GM18520 (cell line): Measurements from ENCODE around the gene CHMP6.
"Not testable (repeated sequence)": the region's sequence is repeated elsewhere in the genome, so short reads cannot be mapped to it uniquely, and the experiment has no call there.

Experiments used
- ATAC-seq: cut with Tn5 transposase; IDR thresholded peaks from one replicate; pipeline ENCODE4 v1.9.1; 2021; ENCODE audit not compliant: unreplicated experiment

The CHMP6 gene

GRCh38 chr17:81011951-81012350 lies 20.3 kb downstream of the CHMP6 start:
- ATAC-seq = no peak

- no peak for ATAC-seq
Observed at GRCh38 chr17:81012574-81013447, 21.2 kb downstream of the CHMP6 start.

- ATAC-seq = no peak
Observed at GRCh38 chr17:81013642-81014041, 22.0 kb downstream of the CHMP6 start.

GRCh38 chr17:81015136-81015535 lies 23.5 kb downstream of the CHMP6 start:
- ATAC-seq = no peak

GRCh38 chr17:81016575-81016974 lies 24.9 kb downstream of the CHMP6 start:
- no peak for ATAC-seq

GRCh38 chr17:81017330-81017729 lies 25.7 kb downstream of the CHMP6 start:
- ATAC-seq = not testable (repeated sequence)

- ATAC-seq = no peak
Observed at GRCh38 chr17:81018044-81018802, 26.6 kb downstream of the CHMP6 start.

GRCh38 chr17:81019563-81020442 lies 28.2 kb downstream of the CHMP6 start:
- no peak for ATAC-seq

- ATAC-seq = no peak
Observed at GRCh38 chr17:81020443-81020766, 28.8 kb downstream of the CHMP6 start.

GRCh38 chr17:81020767-81021497 lies 29.3 kb downstream of the CHMP6 start:
- no peak for ATAC-seq

GRCh38 chr17:81021531-81022343 lies 30.1 kb downstream of the CHMP6 start:
- no peak for ATAC-seq

GRCh38 chr17:81022344-81022676 lies 30.7 kb downstream of the CHMP6 start:
- ATAC-seq = no peak

- no peak for ATAC-seq
Observed at GRCh38 chr17:81025065-81025740, 33.6 kb downstream of the CHMP6 start.

- no peak for ATAC-seq
Observed at GRCh38 chr17:81025741-81026129, 34.1 kb downstream of the CHMP6 start.

- ATAC-seq = no peak
Observed at GRCh38 chr17:81026266-81027036, 34.8 kb downstream of the CHMP6 start.

- no peak for ATAC-seq
Observed at GRCh38 chr17:81027038-81027437, 35.4 kb downstream of the CHMP6 start.

- no peak for ATAC-seq
Observed at GRCh38 chr17:81027591-81028505, 36.2 kb downstream of the CHMP6 start.

- no peak for ATAC-seq
Observed at GRCh38 chr17:81028506-81028858, 36.8 kb downstream of the CHMP6 start.
